ENCODE data around the gene HECTD1.

Gene HECTD1

GRCh38 chr14:31133133-31133532 is 74.5 kb downstream of the HECTD1 start:
- Histone ChIP-seq H3K27ac (no peak overlapping the region), H3K9ac (ENCODE audit: insufficient read length) (no peak overlapping the region), H3K4me3 (no peak overlapping the region), H3K36me3 (ENCODE audit: insufficient read depth, low read length) (peaks cover 74% of the 10 kb centered on the region), H3K9me3 (ENCODE audit: low read depth, low read length) (no peaks in the 10 kb centered on the region)
- no peak for DNase-seq (ENCODE audit: low read depth, low spot score)
- TF ChIP-seq EZH2 (IDR thresholded peaks at IDR 0.05) (no peak), POLR2AphosphoS5 (IDR thresholded peaks at IDR 0.05; ENCODE audit: borderline replicate concordance, low read depth, low read length) (no peak), FOXP2 (optimal IDR thresholded peaks at IDR 0.05; ENCODE audit: control extremely low read depth, extremely low read length, insufficient read depth) (no peak)

DNA sequence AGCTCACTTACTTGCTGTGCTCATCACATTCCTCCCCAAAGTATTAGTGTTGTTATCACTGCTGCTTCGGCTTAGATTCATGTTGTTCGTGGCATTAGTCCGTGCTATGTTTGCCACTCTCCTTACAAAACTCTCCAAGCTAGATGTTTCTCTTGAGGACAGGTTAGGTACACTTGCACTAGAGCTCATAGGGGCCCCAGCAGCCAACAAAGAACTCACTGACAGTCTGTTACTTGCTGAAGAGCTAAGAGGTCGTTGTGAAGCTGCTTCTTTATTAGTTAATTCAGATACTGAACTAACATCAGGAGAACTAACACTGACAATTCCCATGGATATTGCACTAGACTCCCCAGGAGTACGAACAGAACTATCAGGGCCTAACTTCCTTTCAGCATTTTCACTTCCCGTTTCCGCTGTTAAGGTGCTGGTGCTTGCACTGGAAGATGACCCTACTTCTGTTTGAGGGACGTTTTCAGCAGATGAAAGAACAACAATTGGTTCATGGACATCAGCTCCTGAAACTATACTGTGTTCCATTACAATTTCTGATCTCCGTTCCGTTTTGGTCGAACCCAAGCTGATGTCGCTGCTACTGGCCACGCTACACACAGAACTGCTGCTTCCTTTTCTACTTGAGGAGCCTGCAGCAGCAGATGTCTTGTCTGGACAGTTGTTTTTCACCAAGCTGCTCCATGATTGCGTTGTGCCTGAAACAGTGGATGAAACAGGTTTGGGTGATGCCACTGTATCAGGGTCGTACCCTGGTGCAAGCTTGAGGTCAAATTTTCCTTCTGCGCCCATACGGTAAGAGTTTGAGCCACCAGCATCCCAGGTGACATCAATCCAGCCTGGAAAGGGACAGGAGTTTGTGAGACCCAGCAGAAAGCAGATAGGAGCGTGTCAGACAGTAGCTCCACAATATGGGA is 78.7 kb downstream of the HECTD1 start:
- no peak for DNase-seq (ENCODE audit: low read depth, low spot score)
- Histone ChIP-seq H3K4me3 (no peak overlapping the region), H3K27ac (0 out of 2 replicates have a peak overlapping the region, but pooled peaks have one; percentile 12), H3K9ac (ENCODE audit: insufficient read length) (no peak overlapping the region), H3K9me3 (ENCODE audit: low read depth, low read length) (no peaks in the 10 kb centered on the region), H3K36me3 (ENCODE audit: insufficient read depth, low read length) (peaks cover 62% of the 10 kb centered on the region)
- TF ChIP-seq POLR2AphosphoS5 (IDR thresholded peaks at IDR 0.05; ENCODE audit: borderline replicate concordance, low read depth, low read length) = no peak

- Histone ChIP-seq H3K27ac (no peak overlapping the region), H3K4me3 (no peak overlapping the region), H3K9me3 (ENCODE audit: low read depth, low read length) (no peaks in the 10 kb centered on the region), H3K9ac (ENCODE audit: insufficient read length) (no peak overlapping the region), H3K36me3 (ENCODE audit: insufficient read depth, low read length) (peaks cover 64% of the 10 kb centered on the region)
- no peak for TF ChIP-seq FOXP2 (optimal IDR thresholded peaks at IDR 0.05; ENCODE audit: control extremely low read depth, extremely low read length, insufficient read depth)
- no peak for TF ChIP-seq EZH2 (IDR thresholded peaks at IDR 0.05)
- no peak for TF ChIP-seq POLR2AphosphoS5 (IDR thresholded peaks at IDR 0.05; ENCODE audit: borderline replicate concordance, low read depth, low read length)
- no peak for DNase-seq (ENCODE audit: low read depth, low spot score)
Observed at GRCh38 chr14:31127690-31128089, 79.9 kb downstream of the HECTD1 start.

DNA sequence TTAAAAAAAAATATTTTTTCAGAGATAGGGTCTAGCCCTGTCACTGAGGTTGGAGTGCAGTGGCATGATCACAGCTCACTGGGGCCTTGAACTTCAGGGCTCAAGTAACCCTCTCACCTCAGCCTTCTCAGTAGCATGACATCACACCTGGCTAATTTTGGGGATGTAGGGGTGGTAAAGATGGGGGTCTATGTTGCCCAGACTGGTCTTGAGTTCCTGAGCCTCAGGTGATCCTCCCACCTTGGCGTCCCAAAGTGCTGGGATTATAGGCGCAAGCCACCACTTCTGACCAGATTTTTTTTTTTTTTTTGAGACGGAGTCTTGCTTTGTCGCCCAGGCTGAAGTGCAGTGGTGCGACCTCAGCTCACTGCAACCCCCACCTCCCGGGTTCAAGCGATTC is 80.9 kb downstream of the HECTD1 start:
- peaks cover 65% of the 10 kb centered on the region for H3K36me3 ChIP-seq (ENCODE audit: insufficient read depth, low read length)
- H3K4me3 ChIP-seq = no peak overlapping the region
- no peak for DNase-seq (ENCODE audit: low read depth, low spot score)
- no peak overlapping the region for H3K9ac ChIP-seq (ENCODE audit: insufficient read length)
- H3K27ac ChIP-seq = no peak overlapping the region
- TF ChIP-seq EZH2 (IDR thresholded peaks at IDR 0.05) = no peak
- TF ChIP-seq FOXP2 (optimal IDR thresholded peaks at IDR 0.05; ENCODE audit: control extremely low read depth, extremely low read length, insufficient read depth) = no peak
- TF ChIP-seq POLR2AphosphoS5 (IDR thresholded peaks at IDR 0.05; ENCODE audit: borderline replicate concordance, low read depth, low read length) = no peak
- H3K9me3 ChIP-seq (ENCODE audit: low read depth, low read length) = no peaks in the 10 kb centered on the region

- DNase-seq (ENCODE audit: low read depth, low spot score) = no peak
Observed at GRCh38 chr14:31125231-31125630, 82.4 kb downstream of the HECTD1 start.

GRCh38 chr14:31124197-31124596 is 83.4 kb downstream of the HECTD1 start:
- TF ChIP-seq POLR2AphosphoS5 (IDR thresholded peaks at IDR 0.05; ENCODE audit: borderline replicate concordance, low read depth, low read length) (no peak), FOXP2 (optimal IDR thresholded peaks at IDR 0.05; ENCODE audit: control extremely low read depth, extremely low read length, insufficient read depth) (no peak), EZH2 (IDR thresholded peaks at IDR 0.05) (no peak)
- no peak overlapping the region for H3K27ac ChIP-seq
- no peak overlapping the region for H3K9ac ChIP-seq (ENCODE audit: insufficient read length)
- H3K36me3 ChIP-seq (ENCODE audit: insufficient read depth, low read length) = peaks cover 70% of the 10 kb centered on the region
- H3K4me3 ChIP-seq = no peak overlapping the region
- no peaks in the 10 kb centered on the region for H3K9me3 ChIP-seq (ENCODE audit: low read depth, low read length)
- no peak for DNase-seq (ENCODE audit: low read depth, low spot score)

More at GRCh38 chr14:31125231-31125630, 82.4 kb downstream of the HECTD1 start:
- Histone ChIP-seq H3K9ac (ENCODE audit: insufficient read length) (no peak overlapping the region), H3K36me3 (ENCODE audit: insufficient read depth, low read length) (peaks cover 70% of the 10 kb centered on the region), H3K27ac (no peak overlapping the region), H3K9me3 (ENCODE audit: low read depth, low read length) (no peaks in the 10 kb centered on the region), H3K4me3 (no peak overlapping the region)
- TF ChIP-seq FOXP2 (optimal IDR thresholded peaks at IDR 0.05; ENCODE audit: control extremely low read depth, extremely low read length, insufficient read depth) (no peak), EZH2 (IDR thresholded peaks at IDR 0.05) (no peak), POLR2AphosphoS5 (IDR thresholded peaks at IDR 0.05; ENCODE audit: borderline replicate concordance, low read depth, low read length) (no peak)

GRCh38 chr14:31122921-31123320 is 84.7 kb downstream of the HECTD1 start:
- Histone ChIP-seq H3K27ac (no peak overlapping the region), H3K4me3 (no peak overlapping the region), H3K9me3 (ENCODE audit: low read depth, low read length) (no peaks in the 10 kb centered on the region), H3K36me3 (ENCODE audit: insufficient read depth, low read length) (peaks cover 67% of the 10 kb centered on the region), H3K9ac (ENCODE audit: insufficient read length) (no peak overlapping the region)
- TF ChIP-seq POLR2AphosphoS5 (IDR thresholded peaks at IDR 0.05; ENCODE audit: borderline replicate concordance, low read depth, low read length) = no peak
- no peak for TF ChIP-seq EZH2 (IDR thresholded peaks at IDR 0.05)
- no peak for TF ChIP-seq FOXP2 (optimal IDR thresholded peaks at IDR 0.05; ENCODE audit: control extremely low read depth, extremely low read length, insufficient read depth)
- no peak for DNase-seq (ENCODE audit: low read depth, low spot score)

GRCh38 chr14:31122098-31122611 is 85.4 kb downstream of the HECTD1 start:
- H3K9ac ChIP-seq (ENCODE audit: insufficient read length) = no peak overlapping the region
- peaks cover 69% of the 10 kb centered on the region for H3K36me3 ChIP-seq (ENCODE audit: insufficient read depth, low read length)
- no peak for DNase-seq (ENCODE audit: low read depth, low spot score)
- TF ChIP-seq FOXP2 (optimal IDR thresholded peaks at IDR 0.05; ENCODE audit: control extremely low read depth, extremely low read length, insufficient read depth) (no peak), POLR2AphosphoS5 (IDR thresholded peaks at IDR 0.05; ENCODE audit: borderline replicate concordance, low read depth, low read length) (no peak), EZH2 (IDR thresholded peaks at IDR 0.05) (no peak)
- H3K9me3 ChIP-seq (ENCODE audit: low read depth, low read length) = no peaks in the 10 kb centered on the region
- no peak overlapping the region for H3K4me3 ChIP-seq
- no peak overlapping the region for H3K27ac ChIP-seq

Measured in SK-N-MC (cell line).